Endothelial cell of umbilical vein (primary cell): ENCODE measurements around the gene OR10P1. TPM values are rescaled to one million over a fixed set of nuclear protein-coding genes. Genes with fewer than 3 reads are reported as not detected.

Experiments
- BruUV-seq: library from RNA; stranded (reverse); fragments of 400-500 nt; replicated peaks from 2 replicates; lab custom pipeline; 2021; lab: Mats Ljungman, UMichigan
- CTCF ChIA-PET: fragments of 300-600, 350-600 bp; sonication (Branson Sonifier 250); formaldehyde crosslinking; loops from one replicate; lab custom pipeline; 2021; ENCODE audit warnings: antibody characterized with exemption, inconsistent platforms; lab: Charles Lee
- POLR2A ChIA-PET: fragments of 300-600, 350-600 bp; sonication (Branson Sonifier 250); formaldehyde crosslinking; loops from one replicate; lab custom pipeline; 2021; ENCODE audit warnings: antibody characterized with exemption, inconsistent platforms; lab: Charles Lee
- DNase-seq: peaks from one replicate; pipeline ENCODE4 v3.0.0-alpha.2; 2011; ENCODE audit warnings: low read depth, low spot score
- FAIRE-seq: peaks from 2 replicates; lab custom pipeline; 2011; peaks lifted over from hg19 to GRCh38; lab: Jason Lieb, UNC
- H2AFZ ChIP-seq: 2 replicates; pipeline ENCODE4 v1.6.0; 2012; ENCODE audit warnings: low read depth, low read length, control low read depth, inconsistent platforms
- H3K27ac ChIP-seq: 2 replicates; pipeline ENCODE4 v1.5.1; 2011; ENCODE audit warnings: low read depth, mild to moderate bottlenecking, control low read depth, low read length, moderate library complexity; ENCODE audit not compliant: insufficient read depth
- H3K27me3 ChIP-seq, 2 experiments: 2 replicates each; pipeline versions ENCODE4 v1.6.0 to v1.6.1; 2011; ENCODE audit warnings: low read length in 2 of 2, mixed read lengths in 1 of 2; ENCODE audit not compliant: control insufficient read depth in 2 of 2, insufficient read depth in 2 of 2
- H3K36me3 ChIP-seq, 2 experiments: 2 replicates in 1 of 2; 3 replicates in 1 of 2; pipeline ENCODE4 v1.5.1; 2011; ENCODE audit warnings: low read length in 2 of 2, mild to moderate bottlenecking in 1 of 2, moderate library complexity in 1 of 2; ENCODE audit not compliant: control insufficient read depth in 2 of 2, insufficient read depth in 2 of 2; ENCODE audit errors: extremely low read depth in 1 of 2
- H3K4me1 ChIP-seq: 3 replicates; pipeline ENCODE4 v1.5.1; 2011; ENCODE audit warnings: mild to moderate bottlenecking, low read length; ENCODE audit not compliant: control insufficient read depth, insufficient read depth; ENCODE audit errors: extremely low read depth
- H3K4me2 ChIP-seq: 2 replicates; pipeline ENCODE4 v1.6.1; 2011; ENCODE audit warnings: low read length, control low read depth, mixed read lengths; ENCODE audit not compliant: insufficient read depth
- H3K4me3 ChIP-seq, 3 experiments: fragments of 200-600 bp in 1 of 3; sonication (generic), shearing (Covaris generic) in 1 of 3; replicated peaks in 1 of 3; 2 replicates each; pipeline ENCODE4 v1.5.1; 2011 to 2016; ENCODE audit warnings: control low read depth in 3 of 3, low read length in 3 of 3, mild to moderate bottlenecking in 2 of 3, inconsistent platforms in 1 of 3, low read depth in 1 of 3, moderate library complexity in 1 of 3; ENCODE audit not compliant: insufficient read depth in 1 of 3
- H3K79me2 ChIP-seq: 2 replicates; pipeline ENCODE4 v1.6.0; 2012; ENCODE audit warnings: low read length, inconsistent platforms; ENCODE audit not compliant: control insufficient read depth, insufficient read depth
- H3K9ac ChIP-seq: replicated peaks from 2 replicates; pipeline ENCODE3; 2011; ENCODE audit warnings: low read length, control low read depth; ENCODE audit not compliant: insufficient read depth; ENCODE audit errors: extremely low read depth
- H3K9me1 ChIP-seq: replicated peaks from 3 replicates; pipeline ENCODE4 v1.6.0; 2011; ENCODE audit warnings: mild to moderate bottlenecking, low read length; ENCODE audit not compliant: control insufficient read depth, insufficient read depth; ENCODE audit errors: extremely low read depth
- H3K9me3 ChIP-seq: replicated peaks from 2 replicates; pipeline ENCODE4 v1.5.1; 2012; ENCODE audit warnings: low read length, inconsistent platforms; ENCODE audit not compliant: control insufficient read depth, insufficient read depth
- H4K20me1 ChIP-seq: replicated peaks from 2 replicates; pipeline ENCODE3; 2011; ENCODE audit warnings: mild to moderate bottlenecking, low read length; ENCODE audit not compliant: control insufficient read depth, insufficient read depth; ENCODE audit errors: extremely low read depth
- CTCF ChIP-seq, 2 donors: IDR thresholded peaks; 1 replicate in 1 of 2; 2 replicates in 1 of 2; pipeline ENCODE4 v1.5.1; 2011; ENCODE audit warnings: low read length in 2 of 2, mild to moderate bottlenecking in 2 of 2, moderate library complexity in 2 of 2, control low read depth in 1 of 2, inconsistent platforms in 1 of 2, low read depth in 1 of 2; ENCODE audit not compliant: insufficient read depth in 1 of 2; ENCODE audit errors: extremely low read depth in 1 of 2
- EZH2 ChIP-seq: IDR thresholded peaks from 2 replicates; pipeline ENCODE4 v1.6.1; 2012; ENCODE audit warnings: borderline replicate concordance, low read depth, mild to moderate bottlenecking, moderate library complexity, low read length, inconsistent platforms; ENCODE audit not compliant: severe bottlenecking
- FOS ChIP-seq: IDR thresholded peaks from 2 replicates; pipeline ENCODE4 v1.6.1; 2011; ENCODE audit warnings: mild to moderate bottlenecking, low read length, moderate library complexity, borderline replicate concordance; ENCODE audit not compliant: insufficient read depth
- GATA2 ChIP-seq: IDR thresholded peaks from 2 replicates; pipeline ENCODE4 v1.7.0; 2011; ENCODE audit warnings: low read depth, mild to moderate bottlenecking, moderate library complexity, mixed read lengths, low read length; ENCODE audit not compliant: insufficient read length, insufficient read depth
- JUN ChIP-seq: IDR thresholded peaks from 2 replicates; pipeline ENCODE4 v1.6.1; 2011; ENCODE audit warnings: borderline replicate concordance, low read depth; ENCODE audit not compliant: insufficient read length, insufficient read depth
- MAX ChIP-seq: IDR thresholded peaks from 2 replicates; pipeline ENCODE4 v1.6.1; 2011; ENCODE audit not compliant: insufficient read depth, insufficient read length
- MYC ChIP-seq: IDR thresholded peaks from one replicate; pipeline ENCODE4 v1.6.1; 2011; ENCODE audit warnings: mild to moderate bottlenecking, low read depth, low read length
- POLR2A ChIP-seq: IDR thresholded peaks from 2 replicates; pipeline ENCODE4 v1.6.1; 2012; ENCODE audit warnings: low read depth, mild to moderate bottlenecking, control low read depth, low read length
- POLR2AphosphoS5 ChIP-seq: IDR thresholded peaks from 2 replicates; pipeline ENCODE4 v1.6.1; 2012; ENCODE audit warnings: low read depth, mild to moderate bottlenecking, control low read depth, low read length, moderate library complexity; ENCODE audit not compliant: insufficient read depth
- dilution Hi-C: fragments of 300-500 bp; cut with MboI; formaldehyde crosslinking; loops from one replicate; pipeline ENCODE4 v1.15.0; 2019; ENCODE audit warnings: low sequenced_read_pairs; ENCODE audit not compliant: extremely low pct_ligation_motif_present
- intact Hi-C: fragments of 100-400 bp; cut with micrococcal nuclease; formaldehyde crosslinking; loops from one replicate; pipeline ENCODE4 v1.10.0; 2022
- polyA plus RNA-seq, 4 experiments: library from polyadenylated mRNA; depleted of rRNA in 3 of 4; stranded (reverse) in 3 of 4; unstranded in 1 of 4; fragments of >200 nt; gene quantifications; 2 replicates each; pipeline versions ENCODE4 v1.2.1 to v1.2.3, GENCODE V29; 2011 to 2012; ENCODE audit warnings: missing spikeins in 1 of 4
- total RNA-seq: library from RNA; stranded (reverse); gene quantifications from 2 replicates; pipeline ENCODE4 v1.2.3, GENCODE V29; 2021

The OR10P1 gene
- total and polyA plus RNA-seq, 2 donors (not counting 3 experiments of a cell fraction or from before 2014, with no cell fraction given) = not detected

- no peaks in the 10 kb centered on the region for H3K36me3 ChIP-seq
- POLR2A ChIA-PET = no interaction called here
- no peak for DNase-seq
- no TSS peak for BruUV-seq
- H3K79me2 ChIP-seq = no peaks in the 10 kb centered on the region
- no peak overlapping the region for H3K9ac ChIP-seq
- TF ChIP-seq CTCF (IDR thresholded peaks at IDR 0.05; ENCODE audit: extremely low read depth in 1 of 2, insufficient read depth in 1 of 2, low read depth in 1 of 2, low read length in 2 of 2) (no peak), FOS (no peak)
- H3K9me3 ChIP-seq = no peaks in the 10 kb centered on the region
- H3K27me3 ChIP-seq = peaks cover 7 to 8% of the 10 kb centered on the region in 2 experiments
- no peaks in the 10 kb centered on the region for H3K4me1 ChIP-seq
- no peaks in the 10 kb centered on the region for H3K9me1 ChIP-seq
- no peak overlapping the region for H3K27ac ChIP-seq
- no peak overlapping the region for H3K4me2 ChIP-seq
- no peak overlapping the region for H2AFZ ChIP-seq
- CTCF ChIA-PET = no interaction called here
- intact Hi-C loops (no loop called here), dilution Hi-C loops (no loop called here)
- no peak overlapping the region for H3K4me3 ChIP-seq
- no peak for FAIRE-seq
- no peaks in the 10 kb centered on the region for H4K20me1 ChIP-seq
Measured at GRCh38 chr12:55637467-55637866, 775 bp downstream of the OR10P1 start.

GRCh38 chr12:55641595-55641994 is 4.9 kb downstream of the OR10P1 start:
- no peak overlapping the region for H3K4me2 ChIP-seq
- no peak overlapping the region for H2AFZ ChIP-seq
- no peaks in the 10 kb centered on the region for H3K9me3 ChIP-seq
- no peaks in the 10 kb centered on the region for H3K36me3 ChIP-seq
- H3K27ac ChIP-seq = no peak overlapping the region
- no peak overlapping the region for H3K4me3 ChIP-seq
- FAIRE-seq (no peak), DNase-seq (no peak)
- no peaks in the 10 kb centered on the region for H3K4me1 ChIP-seq
- ChIA-PET POLR2A (no interaction called here), CTCF (interaction anchor here (1.5 kb wide), 1 partner anchor 15 kb away, joined by 6 read pairs; no protein-coding TSS in a partner anchor)
- no peak overlapping the region for H3K9ac ChIP-seq
- dilution Hi-C loops = no loop called here
- peaks cover 3 to 6% of the 10 kb centered on the region in 2 experiments for H3K27me3 ChIP-seq
- intact Hi-C loops = no loop called here
- H3K79me2 ChIP-seq = no peaks in the 10 kb centered on the region
- no peaks in the 10 kb centered on the region for H3K9me1 ChIP-seq
- TF ChIP-seq JUN = no peak
- no peak for TF ChIP-seq GATA2
- TF ChIP-seq POLR2A = no peak
- TF ChIP-seq FOS = no peak
- TF ChIP-seq MAX = no peak
- no peak for TF ChIP-seq POLR2AphosphoS5
- TF ChIP-seq CTCF (IDR thresholded peaks at IDR 0.05; ENCODE audit: extremely low read depth in 1 of 2, insufficient read depth in 1 of 2, low read depth in 1 of 2, low read length in 2 of 2) = no peak
- TF ChIP-seq MYC = no peak
- no peak for TF ChIP-seq EZH2
- H4K20me1 ChIP-seq = no peaks in the 10 kb centered on the region
- BruUV-seq = no TSS peak
